ENCODE measurements around the gene MROH9.

The MROH9 gene

DNA sequence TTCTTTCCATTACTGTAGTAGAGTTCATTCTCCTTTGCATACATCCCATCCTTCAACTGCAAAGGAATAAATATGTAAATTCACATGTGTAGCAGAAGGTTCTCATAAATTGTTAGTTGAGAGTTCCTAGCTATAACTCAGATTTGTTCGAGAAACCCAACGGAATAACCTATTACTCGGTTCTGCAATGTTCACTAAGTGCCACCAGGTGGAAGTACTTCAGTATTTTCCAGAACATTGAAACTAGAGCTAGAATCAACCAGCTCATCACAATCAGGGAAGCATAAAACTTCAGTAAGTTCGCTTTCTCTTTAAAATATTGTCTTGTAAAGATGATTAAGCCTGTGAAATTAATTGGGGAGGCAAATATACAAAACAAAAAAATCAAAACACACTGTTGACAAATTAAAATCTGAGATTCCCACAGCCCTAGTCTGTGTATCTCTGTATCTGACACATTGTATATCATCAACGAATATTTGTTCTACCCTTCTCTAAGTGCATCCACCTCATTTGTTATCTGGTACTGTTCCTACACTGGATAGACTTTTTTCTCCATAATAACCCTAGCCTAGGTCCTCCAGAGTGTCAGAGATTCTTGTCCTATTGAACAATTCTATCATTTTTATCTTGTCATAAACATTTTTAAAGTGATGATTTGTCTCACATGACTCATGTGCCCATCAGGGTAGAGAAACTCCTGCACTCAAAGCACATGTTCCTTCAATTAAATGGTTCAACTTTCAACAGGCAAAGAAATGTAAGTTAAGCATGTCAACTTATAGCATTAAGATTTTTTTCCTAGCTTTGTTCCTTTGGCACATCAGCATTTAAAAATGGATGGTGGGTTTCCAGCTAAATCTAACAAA, 31.9 kb downstream of the MROH9 start:
- DNase-seq: peak; percentile 66

DNA sequence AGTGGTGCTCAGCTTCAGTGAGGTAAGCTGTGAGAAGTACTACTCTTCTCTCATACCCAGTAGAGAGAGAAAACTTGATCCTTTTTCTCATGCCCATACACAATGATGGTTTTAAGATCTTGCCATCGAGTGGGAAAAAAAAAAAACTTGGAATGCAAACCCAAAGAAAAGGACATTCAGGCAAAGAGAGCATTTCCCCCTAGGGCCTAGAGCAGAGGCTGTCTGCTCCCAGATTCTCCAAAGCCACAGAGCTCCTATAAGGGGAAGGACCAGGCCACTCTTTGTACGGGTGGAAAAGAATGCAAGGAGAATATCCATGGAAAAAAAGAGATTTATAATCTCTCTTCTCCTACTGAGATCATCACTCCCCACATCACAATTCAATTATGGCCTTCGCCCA, 34.9 kb downstream of the MROH9 start:
- DNase-seq: peak; percentile 2

DNA sequence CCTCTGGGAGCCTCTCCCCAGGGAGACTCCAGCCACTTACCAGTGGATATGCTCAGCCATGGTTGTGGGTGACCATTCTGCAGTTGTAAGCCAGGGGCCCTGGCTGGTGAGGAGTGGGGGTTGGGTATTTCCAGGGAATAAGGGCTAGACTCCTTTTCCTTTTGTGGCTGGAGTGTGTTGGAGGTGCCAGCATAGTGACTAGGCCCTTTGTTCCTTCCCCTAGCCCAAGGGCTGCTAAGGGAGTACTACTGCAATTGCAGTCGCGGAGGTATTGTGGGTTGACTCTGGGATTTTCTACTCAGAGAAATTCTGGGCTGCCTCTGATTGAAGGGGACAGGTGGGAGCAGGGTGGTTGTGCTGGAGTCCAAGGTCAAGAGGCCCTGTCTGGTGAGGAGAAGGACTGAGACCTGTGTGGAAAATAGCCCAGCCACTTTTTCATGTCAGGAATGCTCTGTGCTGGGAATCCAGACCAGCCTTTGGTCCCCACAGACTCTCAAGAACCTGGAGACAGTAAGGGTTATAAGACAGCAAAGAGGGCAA, 43.1 kb downstream of the MROH9 start:
- DNase-seq: no peak

DNA sequence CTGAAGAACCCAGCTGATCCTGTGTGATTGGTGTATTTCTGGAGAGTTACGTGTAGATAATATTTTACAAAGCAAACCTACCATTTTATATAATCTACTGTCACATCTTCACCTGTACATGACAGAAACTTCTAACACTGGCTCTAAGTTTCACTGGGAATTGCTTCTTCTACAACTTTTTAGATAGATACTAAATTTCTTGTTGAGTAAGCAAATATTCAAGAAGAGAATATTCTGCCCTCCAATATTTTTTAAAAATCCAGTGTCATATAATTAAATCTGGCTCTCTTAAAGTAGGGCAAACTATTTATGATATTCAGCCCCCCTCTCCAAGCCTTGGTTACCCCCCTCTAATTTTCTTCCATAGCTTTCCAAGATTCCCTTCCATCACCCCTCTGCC, 50.1 kb downstream of the MROH9 start:
- DNase-seq: no peak

DNA sequence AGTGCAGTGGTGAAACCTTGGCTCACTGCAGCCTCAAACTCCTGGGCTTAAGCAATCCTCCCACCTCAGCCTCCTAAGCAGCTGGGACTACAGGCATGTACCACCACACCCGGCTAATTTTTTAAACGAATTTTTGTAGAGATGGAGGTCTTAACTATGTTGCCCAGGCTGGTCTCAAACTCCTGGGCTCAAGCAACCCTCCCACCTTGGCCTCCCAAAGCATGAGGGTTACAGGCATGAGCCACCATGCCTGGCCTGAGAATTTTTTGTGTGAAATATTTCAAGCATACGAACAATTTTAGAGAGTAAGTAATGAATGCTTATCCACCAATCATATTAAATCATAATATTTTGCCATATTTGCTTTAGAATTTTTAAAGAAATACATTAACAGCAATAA, 51.6 kb downstream of the MROH9 start:
- DNase-seq: no peak

DNA sequence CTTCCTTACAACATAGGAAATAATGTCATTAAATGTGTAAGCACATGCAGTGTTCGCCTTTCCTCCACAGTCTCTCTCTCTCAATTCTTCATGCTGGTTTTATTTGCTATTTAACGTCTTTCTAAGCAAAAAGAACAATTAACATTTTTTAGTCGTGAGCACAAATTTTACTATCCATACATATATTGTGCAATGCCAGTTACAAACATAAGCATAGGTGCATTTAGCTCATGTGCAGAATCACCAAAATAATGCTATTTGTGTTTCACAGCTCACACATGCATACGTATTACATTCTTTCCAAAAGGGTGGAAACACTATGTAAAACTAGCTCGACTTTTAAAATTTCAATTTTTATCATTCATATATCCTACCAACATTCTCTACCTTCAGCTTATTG, 52.1 kb downstream of the MROH9 start:
- DNase-seq: no peak

DNA sequence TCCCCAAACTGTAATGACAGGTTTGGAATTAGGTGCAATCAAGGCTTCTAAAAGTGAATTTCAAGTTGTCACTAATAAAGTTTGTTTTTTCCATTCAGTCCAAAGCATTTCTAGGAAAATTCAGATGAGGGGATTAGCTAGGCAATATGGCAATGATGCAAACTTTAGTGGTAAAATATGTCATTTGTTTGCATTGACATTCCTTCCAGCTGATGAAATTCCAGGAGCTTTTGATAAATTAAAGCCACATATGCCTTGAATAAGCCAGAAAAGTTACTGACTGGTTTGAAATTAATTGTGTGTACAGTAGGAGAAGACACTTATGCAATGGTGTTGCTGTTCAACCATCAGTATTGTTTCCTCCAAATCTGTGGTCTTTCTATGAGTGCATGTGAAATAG, 57.8 kb downstream of the MROH9 start:
- peak; percentile 83 for DNase-seq

DNA sequence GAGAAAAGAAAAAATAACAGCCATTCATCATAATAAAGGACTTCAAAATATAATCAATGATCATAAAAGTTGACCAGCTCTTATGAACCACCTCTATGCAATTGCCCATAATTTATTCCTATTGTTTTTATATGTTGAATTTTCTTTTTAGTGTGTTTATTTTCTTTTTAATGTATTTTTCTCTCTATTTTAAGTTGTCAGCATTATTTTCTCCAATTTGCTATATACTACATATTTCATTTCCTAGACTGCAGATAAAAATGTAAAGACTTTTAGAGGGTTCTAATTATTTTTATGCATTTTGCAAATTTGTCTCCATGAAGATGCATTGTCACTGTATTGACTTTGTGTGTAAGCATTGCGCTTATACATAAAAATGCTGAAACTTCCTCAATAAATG, 58.4 kb downstream of the MROH9 start:
- no peak for DNase-seq

DNA sequence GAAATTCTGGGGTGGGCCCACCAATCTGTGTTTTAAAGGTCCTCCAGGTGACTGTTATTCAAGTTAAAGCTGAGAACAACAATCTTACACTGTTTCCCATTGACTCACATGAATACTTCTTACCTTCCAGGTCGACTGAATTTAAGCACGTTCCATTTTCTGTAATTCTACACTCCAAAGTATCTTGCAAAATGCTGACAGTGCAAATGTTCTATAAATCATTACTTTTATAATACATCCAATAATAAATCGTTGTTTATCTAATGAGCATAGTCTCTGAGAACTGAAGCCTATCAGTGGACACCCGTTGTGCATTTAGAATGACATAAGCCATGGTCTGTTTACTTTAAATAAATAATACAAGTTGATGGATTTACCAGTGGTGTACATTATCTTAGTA, 79.5 kb downstream of the MROH9 start:
- DNase-seq: no peak

DNA sequence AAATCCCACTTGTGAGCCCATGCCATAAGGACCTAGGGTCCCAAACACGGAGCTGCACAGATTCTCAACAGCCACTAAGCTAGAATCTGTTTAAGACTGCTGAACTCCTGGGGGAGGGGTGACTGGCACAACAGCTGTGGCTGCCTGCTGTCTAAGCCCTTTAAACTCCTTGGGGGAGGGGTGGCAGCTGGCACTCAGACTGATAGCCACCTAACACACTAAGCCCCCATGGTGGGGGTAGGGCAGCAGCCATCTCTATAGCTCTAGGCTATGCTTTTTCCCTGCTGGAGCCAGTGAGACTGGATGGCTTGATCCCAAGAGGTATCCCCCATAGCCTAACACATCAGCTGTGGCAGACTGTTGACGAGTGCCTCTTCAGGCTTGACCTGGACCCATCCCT, 82.1 kb downstream of the MROH9 start:
- DNase-seq: no peak

DNA sequence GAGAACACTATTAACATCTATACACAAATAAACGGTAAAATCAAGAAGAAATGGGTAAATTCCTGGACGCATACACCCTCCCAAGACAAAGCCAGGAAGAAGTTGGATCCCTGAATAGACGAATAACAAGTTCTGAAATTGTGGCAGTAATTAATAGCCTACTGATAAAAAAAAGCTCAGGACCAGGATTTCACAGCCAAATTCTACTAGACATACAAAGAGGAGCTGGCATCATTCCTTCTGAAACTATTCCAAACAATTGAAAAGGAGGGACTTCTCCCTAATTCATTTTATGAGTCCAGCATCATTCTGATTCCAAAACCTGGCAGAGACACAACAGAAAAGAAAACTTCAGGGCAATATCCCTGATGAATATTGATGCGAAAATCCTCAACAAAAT, 84.6 kb downstream of the MROH9 start:
- DNase-seq: no peak

DNA sequence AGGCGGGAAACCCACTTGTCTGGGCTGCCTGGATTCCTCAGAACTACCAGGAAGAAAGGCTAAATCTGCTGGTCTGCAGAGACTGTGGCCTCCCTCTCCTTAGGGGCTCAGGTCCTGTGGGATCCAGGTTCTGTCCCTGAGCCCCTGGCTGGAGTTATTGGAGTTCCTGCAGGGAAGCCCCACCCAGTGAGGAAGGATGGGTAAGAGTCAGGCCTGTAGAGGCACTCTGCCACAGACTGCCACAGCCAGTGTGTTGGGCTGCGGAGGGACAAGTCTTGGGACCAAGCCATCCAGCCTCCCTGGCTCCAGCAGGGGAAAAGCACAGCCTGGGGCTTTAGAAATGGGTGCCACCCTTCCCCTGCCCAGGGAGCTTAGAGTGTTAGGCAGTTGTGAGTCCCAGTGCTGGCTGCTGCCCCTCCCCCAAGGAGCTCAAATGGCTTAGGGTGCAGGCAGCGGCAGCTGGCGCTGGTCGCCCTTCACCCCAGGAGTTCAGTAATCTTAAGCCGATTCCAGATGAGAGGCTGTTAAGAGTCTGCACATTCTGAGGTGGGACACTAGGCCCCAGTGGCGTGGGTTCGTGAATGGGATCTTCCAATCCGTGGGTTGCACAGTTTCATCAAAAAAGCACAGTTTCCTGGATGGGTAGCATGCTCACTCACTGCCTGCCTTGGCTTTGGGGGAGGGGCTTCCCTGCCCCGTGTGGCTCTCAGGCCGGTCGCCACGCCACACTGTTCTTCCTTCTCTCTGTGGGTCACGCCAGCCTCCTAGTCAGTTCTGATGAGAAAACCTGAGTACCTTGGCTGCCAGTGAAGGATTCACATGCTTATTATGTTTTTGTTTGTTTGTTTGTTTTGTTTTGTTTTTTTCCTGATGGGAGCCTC, 97.7 kb downstream of the MROH9 start:
- no peak for DNase-seq

DNA sequence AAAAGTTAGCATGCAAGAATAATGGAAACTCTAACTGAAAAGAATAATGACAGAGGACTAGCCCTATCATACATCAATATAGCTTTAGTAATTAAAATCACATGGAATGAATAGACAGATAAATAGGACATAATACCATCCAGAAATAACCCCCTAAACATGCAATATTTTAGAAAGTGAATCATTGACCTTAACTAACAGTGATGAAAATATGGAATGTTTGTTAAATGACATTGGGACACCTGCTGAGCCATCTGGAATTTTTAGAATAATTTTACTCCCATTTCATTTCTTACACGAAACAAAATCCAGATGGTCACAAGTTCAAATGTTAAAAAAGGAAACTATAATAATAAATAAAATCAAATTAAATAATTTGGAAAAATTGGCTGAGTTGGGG, 102.3 kb downstream of the MROH9 start:
- DNase-seq: peak; percentile 90

DNA sequence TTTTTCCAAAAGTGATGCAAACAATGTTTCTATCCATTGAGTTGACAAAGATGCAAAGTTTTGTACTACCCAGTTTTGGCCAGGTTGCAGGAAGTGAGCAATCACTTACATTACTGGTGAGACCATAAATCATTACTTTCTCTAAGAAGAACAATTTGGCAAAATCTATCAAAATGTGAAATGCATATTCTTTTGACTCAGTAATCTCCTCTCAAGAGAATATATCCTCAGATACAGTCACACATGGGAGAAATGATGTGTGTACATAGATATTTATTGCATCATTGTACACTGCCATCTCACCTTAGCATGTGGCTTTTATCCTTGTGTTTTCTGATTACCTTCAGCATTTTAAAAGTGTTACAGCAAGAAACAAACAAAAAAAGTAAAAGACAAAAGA, 103.0 kb downstream of the MROH9 start:
- DNase-seq: peak; percentile 82

DNA sequence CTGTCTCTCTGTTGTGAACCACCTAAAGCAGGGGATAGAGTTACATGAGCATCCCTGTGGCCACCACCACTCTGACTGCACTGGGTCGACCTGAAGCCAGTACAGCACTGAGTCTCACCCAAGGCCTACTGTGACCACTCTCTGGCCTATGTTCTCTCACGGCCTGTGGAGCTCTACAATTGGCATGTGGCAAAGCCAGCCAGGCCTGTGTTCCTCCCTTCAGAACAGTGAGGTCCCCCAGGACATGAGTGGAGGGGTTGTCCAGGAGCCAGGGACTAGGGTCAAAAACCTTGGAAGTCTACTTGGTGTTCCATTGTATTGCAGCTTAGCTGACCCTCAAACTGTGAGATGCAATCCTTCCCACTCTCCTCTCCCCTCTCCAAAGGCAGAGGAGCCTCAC, 112.7 kb downstream of the MROH9 start:
- no peak for DNase-seq

DNA sequence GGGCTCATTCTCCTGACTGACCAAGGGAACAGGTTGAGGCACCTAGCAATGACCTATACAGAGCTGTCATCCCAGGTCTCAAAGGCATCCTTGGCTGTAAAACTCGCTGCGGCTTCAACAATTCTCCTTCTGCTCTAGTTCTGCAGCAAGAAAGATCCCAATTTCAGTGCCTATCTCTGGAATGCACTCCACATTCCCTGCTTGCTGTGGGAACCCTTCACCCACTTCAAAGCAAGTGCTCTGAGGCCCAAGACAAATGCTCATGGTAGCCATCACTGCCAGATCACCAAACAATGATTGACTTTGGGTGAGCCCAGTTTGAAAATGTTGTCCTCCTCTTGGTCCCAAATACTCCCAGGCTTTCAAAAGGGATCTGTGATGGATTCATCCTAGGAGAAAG, 117.6 kb downstream of the MROH9 start:
- DNase-seq: no peak

DNA sequence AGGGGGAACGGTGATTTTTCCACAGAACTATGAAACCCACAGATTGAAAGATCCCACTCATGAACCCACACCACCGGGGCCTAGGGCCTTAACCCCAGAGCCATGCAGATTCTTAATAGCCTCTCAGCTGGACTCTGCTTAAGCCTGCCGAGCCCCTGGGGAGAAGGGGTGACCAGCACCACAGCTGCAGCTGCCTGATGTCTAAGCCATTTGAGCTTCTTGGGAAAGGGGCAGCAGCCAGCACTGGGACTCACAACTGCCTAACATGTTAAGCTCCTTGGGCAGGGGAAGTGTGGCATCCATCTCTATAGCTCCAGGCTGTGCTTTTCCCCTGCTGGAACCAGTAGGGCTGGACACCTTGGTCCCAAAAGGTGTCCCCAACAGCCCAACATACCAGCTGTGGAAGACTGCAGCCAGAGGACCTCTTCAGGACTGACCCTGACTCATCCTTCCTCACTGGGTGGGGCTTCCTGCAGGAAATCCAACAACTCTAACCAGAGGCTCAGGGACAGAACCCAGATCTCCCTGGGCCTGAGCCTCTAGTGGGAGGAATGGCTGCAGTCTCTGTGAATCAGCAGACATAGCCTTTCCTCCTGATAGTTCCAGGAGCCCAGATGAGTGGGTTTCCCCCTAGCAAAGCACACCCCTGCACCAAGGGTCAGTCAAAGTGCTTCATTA, 120.8 kb downstream of the MROH9 start:
- DNase-seq: peak; percentile 36

DNA sequence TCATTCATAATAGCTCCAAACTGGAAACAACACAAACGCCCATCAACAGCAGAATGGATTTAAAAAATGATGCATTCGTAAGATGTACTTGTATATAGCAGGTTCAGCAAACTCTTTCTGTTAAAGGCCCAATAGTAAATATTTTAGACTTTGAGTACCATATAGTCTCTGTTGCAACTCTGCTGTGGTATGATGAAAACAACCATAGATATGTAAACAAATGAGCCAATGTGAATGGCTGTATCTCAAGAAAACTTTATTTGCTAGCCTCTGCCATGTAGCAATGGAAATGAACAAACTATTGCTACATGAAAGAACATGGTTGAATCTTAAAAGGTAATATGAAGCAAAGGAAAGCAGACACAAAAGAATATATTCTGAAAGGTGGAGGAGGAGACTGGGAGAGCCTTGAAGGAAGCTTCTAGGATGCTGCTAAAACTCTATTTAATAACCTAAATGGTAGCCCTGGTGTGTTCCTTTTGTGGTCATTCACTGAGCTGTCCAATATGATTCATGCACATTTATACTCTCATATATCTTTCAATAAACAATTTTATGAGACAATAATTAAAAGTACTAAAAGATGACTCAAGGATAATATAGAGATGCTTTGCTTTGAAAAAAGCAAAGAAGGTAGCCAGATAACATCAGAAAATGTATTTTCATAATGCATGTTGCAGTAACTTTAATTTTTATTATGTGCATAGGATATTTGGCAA, 126.2 kb downstream of the MROH9 start:
- DNase-seq: no peak

DNA sequence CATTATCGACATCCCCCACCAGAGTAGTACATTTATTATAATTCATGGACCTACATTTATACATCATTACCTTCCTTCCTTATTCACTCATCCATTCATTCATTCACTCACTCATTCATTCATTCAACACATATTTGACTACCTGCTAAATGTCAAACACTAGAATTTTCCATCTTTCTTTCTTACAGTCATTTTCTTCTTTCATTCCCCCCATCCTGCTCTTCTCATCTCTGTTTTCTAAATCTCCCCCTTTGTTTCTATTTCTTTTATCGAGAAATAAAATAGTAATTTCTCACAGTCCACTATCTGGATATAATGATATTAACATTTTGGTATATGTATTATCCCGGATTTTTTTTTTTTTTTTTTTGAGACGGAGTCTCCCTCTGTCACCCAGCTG, 127.6 kb downstream of the MROH9 start:
- no peak for DNase-seq

DNA sequence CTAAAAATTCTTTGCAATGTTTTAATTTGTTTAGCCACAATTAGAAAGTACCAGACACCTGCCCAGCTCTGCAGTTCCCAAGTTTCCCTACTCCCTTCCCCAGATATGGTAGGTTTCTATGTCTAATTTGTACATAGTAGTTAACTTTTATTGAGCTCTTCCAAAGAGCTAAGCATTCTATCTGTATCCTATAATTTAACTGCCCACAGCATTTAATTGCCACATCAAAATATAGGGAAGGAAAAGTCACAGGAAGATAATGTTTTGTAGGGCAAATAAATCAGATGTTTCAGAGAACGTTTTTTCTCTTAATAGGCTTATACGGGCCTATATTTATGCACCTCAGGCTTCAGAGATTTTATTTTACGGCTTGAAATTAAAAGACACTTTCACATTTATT, 139.7 kb downstream of the MROH9 start:
- no peak for DNase-seq

DNA sequence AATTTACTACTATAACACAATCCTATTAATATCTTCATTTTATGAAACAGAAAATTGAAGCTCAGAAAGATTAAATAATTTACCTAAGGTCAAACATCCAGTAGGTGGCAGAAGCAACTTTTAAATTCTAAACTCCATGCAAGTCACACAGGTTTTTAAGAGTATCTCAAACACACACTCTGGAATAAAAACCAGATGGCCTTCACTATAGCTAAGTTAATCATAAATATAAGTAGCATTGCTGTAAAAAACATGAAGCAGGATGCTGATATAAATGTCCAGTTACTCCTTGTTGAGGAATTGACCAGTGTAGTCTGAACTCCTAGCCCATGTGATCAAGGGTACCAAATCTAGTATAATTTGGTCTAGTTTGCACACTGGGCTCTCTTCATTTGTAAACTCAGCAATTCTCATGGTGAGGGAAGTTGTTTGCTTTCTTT, 146.0 kb downstream of the MROH9 start:
- peak; percentile 71 for DNase-seq

DNA sequence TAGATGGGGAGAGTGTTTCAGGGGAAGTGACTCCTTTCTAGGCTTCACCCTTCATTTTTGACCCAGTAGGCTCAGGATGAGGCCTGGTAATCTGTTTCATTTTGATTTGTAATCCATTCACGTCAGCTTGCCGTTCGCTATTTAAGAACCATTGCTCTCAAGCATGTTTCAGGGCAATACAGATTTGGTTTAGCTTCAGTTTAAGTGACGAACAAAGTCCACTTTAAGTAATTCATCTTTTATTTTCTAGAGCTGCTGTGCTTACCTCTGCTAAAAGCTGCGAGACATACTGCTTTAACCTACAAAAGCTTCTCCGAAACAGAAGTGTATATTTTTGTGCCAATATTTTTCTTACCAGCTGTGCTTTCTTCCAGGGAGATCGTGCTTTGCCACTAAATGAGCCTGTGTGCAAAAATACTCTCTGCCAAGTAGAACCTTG, 146.4 kb downstream of the MROH9 start:
- DNase-seq: no peak

Data from fibroblast of skin of scalp (primary cell).